Right lung (tissue), 5 donors: Measurements from ENCODE around the gene SHISA9. TPM values are rescaled to one million over a fixed set of nuclear protein-coding genes. Genes with fewer than 3 reads are reported as not detected.
"Not testable (repeated sequence)": the region's sequence is repeated elsewhere in the genome, so short reads cannot be mapped to it uniquely, and the experiment has no call there.

Experiments used
- DNase-seq, 2 donors: peaks; one replicate each; pipeline ENCODE4 v3.0.0-alpha.2; 2013
- polyA plus RNA-seq, 5 donors: library from polyadenylated mRNA; unstranded; fragments of 120-200 nt; gene quantifications; one replicate each; pipeline versions ENCODE4 v1.2.1 to v1.2.3, GENCODE V29; 2013; ENCODE audit warnings: inconsistent platforms in 1 of 5, low replicate concordance in 1 of 5; ENCODE audit not compliant: insufficient read length in 5 of 5, insufficient read depth in 1 of 5

The SHISA9 gene
- polyA plus RNA-seq, 5 donors: 0.04 to 0.09 (median 0.08) TPM

DNA sequence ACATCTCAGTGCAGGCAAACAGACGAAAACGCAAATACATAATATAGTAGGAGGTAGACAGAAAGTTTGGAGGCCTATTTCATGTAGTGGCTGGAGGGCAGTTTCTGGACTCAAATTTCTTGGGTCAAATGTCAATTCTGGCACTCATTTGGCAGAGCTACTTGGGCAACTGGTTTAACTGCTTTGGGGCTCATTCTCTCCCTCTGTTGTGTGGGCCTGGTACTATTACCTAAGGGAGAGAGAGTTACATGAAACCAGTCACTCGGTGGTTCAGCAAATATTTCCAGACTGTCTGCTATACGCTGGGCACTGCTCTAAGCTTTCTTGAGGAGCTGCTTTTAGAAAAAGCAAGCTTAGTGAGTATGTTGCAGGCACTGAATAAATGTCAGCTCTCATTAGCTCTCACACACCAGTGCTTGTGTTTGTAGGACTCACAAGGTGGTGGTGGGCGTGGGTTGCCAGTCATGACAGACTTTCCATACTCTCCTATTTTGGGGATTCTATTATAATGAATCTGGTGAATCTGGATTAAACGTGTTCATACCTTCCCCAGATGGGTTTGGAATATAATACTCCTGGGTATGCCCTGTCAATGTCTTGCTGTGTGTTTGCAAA is 1.8 kb upstream of the SHISA9 start:
- no peak for DNase-seq

DNA sequence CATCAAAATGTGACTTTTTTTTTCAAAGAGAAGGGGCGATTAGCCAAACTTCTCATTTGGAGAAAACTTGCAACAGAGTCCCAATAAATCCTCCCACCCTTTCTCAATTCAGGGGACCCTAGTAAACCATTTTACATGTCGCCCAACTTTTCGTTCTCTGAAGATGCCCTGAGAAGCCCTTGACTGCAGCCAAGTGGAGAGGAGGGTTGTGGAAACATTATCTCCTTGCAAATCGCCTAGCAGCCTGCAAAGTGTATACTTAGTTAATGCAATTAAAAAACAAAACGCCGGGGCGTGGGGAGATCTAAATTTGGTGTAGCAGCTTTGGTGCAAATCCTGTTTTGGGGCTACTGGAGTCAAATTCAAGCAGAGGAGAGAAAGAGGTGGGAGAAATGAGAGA is 1.2 kb upstream of the SHISA9 start:
- DNase-seq: no peak

DNA sequence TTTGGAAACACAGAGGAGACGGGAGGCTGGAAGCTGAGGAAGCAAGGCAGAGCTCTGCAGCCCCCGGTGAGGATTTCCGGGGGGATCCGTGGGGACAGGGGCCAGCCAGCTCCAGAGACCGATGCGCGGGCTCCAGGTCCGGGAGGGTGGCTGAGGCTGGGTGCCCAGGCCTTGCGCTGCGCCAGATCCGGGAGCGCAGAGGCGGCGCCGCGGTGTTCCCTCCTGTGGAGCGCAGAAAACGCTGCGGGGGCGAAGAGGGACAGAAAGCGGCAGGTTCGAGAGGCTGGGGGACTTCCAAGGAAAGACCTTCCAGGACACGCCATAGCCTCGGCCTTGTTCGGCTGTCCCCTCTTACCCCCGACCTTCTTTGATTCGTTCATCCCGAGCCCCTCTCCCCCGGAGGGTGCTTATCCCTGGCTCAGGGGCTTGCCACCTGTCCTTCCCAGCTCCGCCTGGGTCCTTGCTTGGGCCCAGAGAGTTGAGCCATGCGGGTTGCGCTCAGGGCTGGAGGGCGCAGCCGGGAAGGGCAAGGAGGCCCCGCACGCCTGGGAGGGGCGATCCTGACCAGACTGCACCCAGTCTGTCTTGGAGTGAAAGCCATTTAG is 697 bp upstream of the SHISA9 start:
- no peak for DNase-seq

DNA sequence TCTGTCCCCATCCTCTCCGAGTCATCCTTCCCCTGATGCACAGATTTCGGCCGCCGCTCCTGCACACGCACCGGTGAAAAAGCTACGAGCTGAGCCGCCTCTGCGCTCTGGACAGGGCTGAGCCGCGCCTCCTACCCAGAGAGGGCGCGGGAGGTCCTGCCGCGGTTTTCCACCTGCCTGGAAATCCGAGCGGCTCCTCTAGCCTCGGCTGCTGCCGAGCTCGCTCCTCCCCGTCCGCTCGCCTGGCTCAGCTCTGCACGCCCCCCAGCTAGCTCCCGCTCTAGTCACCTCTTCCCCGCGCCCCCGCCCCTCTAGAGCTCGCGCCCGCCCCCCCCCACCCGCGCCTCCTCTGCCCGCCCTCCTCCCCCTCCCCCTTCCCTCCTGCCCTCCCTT is 198 bp upstream of the SHISA9 start:
- no peak for DNase-seq

DNA sequence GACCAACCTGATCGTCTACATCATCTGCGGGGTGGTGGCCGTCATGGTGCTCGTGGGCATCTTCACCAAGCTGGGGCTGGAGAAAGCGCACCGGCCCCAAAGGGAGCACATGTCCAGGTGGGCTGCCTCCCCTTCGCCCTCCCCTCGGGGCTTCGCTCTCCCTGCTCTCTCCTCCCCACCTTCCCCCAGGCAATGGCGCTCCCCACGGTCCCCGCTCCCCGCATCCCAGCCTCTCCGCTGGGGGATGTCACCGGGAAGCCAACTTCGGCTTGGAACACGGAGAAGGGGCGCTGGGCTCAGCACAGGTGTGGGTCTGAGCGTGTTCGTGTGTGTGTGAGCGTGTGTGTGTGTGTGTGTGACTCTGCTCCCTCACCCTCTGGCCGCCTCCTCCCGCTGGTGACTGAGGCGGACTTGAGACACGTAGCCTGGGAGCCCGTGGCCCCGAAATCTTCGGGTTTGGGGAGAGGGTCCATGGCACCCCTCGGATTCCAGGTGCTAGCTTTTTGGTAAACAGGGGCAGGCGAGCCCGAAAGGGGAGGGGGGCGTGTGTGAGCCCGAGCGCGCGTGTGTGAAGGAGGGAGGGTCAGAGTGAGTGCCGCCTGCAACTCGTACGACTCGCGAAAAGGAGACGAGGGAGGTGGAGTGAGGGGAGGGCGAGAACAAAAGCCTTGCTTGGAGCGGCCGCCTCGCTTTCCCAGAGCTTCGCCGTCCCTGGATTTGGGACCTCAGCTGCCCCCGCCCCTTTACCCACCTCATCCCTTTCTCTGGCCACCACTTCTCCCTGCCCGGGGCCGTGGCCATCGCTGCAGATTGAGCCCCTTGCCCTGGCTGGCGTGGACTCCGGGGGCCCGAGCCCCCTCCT is 1.3 kb downstream of the SHISA9 start:
- DNase-seq: no peak

DNA sequence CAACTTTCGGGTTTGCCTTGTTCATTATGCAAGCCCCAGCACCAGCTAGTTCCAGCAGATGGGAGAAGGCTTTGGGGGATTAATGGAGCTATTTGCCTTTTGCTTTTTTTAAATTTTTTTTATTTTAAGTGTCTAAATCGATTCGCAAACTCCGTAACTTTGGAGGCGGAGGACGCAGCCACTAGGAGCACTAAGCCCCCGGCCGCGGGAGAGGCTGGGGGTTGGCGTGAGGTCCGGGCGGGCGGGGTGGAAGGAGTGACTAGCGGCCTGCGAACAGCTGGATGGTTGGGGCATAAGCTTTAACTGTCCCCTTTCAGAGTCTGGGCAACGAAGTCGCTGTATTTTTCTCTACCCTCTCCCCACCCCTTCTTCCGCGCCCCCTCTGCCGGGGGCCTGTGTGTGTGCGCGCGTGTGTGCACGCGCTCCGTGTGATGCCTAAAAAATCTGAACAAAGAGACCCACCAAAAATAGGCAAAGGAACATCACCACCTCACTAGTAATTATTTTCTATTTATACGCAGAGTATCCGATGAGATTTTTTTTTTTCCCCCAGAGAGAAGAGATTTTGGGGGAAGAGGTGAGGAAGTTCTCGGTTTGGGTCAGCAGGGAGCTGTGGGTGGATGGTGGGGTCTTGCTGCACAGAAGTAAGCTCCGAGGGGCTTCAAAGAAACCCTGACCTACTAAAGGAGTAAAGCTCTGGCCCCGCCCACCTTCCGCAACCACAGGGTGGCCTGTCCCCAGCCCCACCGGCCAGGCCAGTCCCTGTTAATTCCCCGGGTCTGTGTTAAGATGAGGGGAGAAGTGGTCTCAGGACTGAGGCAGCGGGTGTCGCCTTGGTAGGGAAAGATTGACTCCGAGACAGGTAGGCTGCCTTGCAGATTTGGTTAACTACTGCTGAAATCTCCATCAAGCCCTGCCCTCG is 2.3 kb downstream of the SHISA9 start:
- DNase-seq: no peak

DNA sequence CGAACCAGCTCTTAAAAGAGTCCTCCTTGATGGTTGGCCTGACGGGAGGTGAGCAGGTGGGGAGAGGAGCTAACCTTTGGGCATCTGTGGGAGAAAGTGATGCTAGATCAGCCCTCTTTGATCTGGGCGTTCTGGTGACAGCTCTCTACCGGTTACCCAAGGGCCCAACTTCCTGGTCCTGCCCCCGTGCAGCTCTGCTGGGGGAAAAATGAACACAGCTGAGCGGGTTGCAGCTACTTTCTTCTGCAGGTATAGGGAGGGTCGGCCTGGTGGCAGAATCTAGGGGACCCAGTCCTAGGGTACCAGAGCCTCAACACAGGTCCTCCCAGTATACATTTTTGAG is 2.9 kb downstream of the SHISA9 start:
- DNase-seq: no peak

DNA sequence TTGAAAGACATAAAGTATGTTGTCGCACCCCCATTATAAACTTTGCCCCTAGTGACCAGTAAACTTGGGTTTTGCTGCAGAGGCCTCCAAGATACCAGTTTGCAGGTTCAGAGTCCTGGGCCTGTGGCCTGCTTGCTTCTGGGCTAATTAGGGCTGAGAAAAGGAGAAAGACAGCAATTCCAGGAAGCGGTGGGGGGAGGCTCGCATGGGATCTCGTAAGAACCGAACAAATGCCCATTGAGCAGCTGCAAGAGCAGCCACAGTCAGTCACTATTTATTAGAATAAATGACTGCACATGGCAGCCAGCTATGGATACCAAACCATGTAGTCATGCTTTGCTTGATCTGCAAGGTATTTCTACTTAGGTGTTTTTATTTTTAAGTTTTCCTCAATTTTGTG is 4.9 kb downstream of the SHISA9 start:
- no peak for DNase-seq

DNA sequence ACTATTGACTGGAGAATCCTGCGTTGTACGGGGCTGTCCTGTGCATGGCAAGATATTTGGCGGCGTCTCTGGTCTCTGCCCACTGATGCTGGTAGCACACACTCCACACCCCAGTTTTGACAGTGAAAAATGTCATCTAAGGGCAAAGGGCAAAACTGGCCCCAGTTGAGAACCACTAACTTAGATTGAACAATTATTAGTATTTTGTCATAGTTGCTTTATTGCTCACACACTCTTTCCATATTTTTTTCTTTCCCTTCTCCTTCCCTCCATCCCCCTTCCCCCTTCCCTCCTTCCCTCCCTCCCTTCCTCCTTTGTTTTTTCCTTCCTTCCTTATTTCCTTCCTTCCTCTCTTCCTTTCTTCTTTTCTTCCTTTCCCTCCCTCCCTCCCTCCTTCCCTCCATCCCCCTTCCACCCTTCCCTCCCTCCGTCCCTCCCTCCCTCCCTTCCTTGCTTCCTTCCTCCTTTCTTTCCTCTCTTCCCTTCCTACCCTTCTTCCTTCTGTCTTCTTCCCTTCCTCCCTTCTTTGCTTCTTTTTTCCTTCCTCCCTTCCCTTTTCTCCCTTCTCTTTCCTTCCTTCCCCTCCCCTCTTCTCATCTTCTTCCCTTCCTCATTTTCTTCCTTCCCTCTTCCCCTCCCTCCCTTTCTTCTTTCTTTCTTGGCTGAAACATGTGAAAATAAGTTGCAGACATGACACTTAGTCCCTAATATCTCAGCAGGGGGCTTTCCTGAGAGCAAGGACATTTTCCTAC is 5.5 kb downstream of the SHISA9 start:
- no peak for DNase-seq

DNA sequence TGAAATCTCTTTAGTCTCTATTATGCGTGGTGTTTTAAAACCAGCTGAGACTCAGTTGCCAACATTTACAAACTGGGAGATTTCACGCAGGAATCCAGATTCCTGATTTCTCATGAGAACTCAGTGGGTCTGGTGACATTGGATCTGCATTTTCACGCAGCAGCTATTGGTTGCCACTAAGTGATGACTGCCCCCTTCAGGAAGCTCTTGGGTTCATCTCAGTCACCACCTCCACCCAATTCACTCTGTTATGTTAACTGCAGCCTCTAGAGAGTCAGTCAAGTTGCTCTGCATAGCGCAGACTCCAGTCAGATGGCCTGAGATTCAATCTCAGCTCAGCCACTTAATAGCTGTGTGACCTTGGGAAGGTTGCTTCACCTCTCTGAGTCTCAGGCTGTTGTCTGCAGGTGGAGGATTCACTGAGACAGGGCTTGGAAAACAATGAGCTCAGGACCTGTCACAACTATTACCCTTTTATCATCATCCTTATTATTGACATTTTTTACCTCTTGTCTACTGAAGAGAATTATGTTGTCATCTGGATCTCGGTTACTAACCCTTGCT is 6.4 kb downstream of the SHISA9 start:
- DNase-seq: no peak

DNA sequence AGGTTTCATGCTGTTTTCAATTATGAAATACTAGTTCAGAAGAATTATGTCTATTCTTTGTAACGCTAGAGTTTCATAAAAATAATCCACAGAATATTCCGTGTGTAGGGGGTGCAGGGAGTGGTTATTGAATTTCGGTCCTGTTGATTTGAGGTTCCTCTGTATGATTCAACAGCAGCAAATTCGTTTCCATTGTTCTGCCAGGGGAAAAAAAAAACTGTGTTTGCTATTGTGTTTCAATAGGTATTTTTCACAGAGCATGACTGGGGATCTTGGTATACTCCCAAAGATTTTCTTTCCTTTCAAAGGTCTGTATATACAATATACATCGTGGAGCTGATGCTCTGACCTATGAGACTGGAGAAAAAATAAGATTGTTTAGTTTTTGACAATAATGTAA is 15.8 kb downstream of the SHISA9 start:
- DNase-seq: no peak

DNA sequence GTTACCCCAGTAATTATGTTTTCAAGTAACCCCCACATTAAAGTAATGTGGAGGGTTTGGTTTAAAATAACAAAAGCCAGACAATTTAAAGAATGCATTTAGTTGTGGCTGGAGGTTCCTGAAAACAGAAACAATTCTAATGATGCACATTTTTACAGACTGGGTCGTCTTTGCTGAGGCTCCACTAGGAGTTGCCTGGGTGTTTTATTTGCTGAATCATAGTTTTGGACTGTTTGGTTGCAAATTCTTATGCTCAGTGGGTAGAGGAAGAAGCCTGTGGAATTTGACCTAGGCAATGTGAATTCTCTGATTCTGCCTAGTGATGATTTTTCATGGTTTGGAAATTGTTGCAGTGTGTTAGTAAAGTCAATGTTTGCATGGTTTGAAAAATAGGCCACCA is 16.3 kb downstream of the SHISA9 start:
- DNase-seq: no peak

DNA sequence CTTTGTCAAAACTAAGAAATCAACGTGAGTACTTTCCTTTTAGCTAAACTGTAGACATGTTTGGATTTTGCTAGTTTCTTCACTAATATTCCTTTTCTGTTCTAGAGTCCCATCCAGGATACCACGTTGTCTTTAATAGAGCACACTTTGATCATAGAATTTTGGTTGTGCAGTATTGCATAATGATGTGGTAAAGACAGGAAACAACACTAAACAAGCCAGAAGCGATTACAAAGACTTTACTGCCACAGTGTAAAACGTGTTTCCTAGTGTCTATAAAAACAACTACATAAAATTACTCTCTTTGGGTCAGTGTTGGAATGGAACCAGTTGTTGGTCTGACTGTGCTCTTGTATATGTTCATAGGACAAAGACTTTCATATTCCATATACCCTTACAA is 19.3 kb downstream of the SHISA9 start:
- DNase-seq: no peak

DNA sequence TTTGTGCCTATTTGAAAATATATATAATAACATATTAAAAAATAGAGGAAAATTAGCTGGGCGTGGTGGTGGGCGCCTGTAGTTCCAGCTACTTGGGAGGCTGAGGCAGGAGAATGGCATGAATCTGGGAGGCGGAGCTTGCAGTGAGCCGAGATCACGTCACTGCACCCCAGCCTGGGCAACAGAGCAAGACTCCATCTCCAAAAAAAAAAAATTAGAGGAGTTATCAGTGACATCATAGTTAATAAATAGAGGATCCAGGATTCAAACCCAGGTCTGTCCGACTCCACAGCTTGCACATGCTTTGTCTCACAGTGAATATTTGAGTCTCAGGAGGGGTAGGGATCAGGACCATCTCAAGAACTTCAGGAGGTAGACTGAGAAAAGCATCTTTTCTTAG is 22.2 kb downstream of the SHISA9 start:
- not testable (repeated sequence) for DNase-seq

DNA sequence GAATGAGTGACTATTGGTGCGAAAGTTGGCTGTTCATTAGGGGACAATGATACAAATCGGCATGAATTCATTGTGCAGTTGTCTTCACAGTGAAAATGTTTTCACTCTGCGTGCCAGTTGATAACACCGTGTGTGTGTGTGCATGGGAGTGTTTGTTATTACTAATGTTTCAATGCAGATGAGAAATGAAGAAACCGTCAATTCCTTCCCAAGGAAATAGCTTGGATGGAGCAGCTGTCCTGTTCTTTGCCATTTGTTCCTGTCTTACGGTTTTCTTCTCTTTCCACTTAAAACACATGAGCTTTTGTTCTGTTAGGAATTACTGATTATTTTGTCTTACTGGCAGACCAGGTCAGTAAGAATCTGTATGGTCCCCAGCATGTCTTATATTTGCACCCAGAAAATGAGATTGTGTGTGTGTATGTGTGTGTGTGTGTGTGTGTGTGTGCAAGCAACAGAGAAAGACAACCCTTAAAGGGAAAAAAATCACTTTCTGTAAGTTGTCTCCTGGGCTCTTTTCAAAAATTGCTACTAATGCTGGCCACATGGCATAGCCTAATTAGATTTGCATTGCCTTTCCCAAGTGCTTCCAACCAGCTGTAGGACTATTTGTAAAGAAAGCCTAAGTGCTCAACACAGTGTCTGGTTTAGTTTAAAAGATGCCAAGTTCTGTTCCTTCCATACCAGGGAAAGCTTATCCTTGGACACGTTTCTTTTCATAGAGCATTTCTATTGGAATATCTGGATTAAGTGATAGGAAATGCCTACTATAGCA is 23.8 kb downstream of the SHISA9 start:
- DNase-seq: no peak

DNA sequence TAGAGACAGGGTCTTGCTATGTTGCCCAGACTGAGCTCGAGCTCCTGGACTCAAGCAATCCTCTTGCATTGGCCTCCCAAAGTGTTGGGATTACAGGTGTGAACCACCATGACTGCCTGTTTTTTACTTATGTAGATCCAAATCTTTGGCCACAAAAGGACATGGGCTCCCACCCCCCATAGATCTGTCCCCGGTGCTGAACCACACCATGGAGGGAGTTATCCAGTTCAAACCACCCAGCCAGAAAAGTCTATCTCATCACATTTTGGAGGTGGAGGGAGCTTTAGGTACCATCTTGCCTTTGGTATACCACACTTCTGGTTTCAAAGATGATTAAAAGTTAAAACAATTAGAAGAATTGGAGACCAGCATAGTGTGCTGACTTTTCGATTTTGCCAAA is 26.2 kb downstream of the SHISA9 start:
- DNase-seq: no peak

DNA sequence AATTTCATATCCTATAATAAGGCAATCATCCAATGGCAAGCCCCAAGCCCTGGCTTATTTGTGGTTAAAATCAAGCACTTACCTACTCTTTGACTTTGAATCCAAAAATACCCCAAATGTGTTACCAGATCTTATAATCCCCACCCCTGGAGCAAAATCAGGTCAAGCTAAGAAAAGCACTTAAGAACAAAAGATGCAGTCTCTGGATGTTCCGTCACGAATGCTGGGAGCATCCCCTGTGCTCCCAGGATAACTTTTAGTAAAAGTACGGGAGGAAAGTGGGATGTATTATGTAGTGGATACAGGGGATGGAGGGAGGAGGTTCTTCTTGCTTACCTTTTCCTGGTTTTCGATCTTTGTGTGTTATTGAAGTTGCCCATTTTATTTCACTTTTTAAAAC is 29.5 kb downstream of the SHISA9 start:
- no peak for DNase-seq

DNA sequence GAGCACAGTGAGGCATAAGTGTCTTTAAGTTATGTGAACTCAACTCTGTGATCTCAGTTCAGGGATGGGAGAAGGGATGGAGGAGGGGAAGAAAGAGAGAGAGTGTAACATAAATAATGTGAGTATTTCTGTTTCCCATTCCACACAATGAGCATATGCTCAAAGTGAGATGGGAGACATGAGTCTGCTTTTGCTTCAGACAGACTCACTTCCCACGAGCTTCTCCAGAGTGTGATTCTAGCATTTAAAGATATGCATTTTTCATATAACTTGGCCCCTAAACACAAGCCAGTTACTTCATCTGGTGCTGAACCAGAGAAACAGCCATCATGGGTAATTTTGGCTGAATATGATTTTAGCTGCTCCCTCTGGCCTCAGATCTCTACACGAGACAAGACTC is 35.0 kb downstream of the SHISA9 start:
- DNase-seq: no peak

DNA sequence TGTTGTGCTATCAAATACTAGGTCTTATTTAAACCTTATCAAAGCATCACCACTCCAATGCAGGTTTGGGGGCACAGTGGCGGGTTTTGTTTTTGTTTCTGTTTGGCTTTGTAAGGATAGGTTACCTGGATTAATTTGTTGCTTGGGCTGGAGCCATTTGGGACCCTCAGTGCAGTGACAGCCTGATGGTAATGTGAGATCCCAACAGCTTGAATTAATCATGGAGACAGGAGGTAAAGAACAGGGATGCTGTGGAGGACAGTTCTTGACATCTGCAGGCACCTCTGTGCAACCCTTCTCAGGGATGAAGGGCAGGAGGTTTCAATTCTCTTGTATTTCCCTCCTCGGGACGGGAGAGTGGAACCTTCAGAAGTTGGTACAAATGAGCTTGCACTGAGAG is 40.5 kb downstream of the SHISA9 start:
- no peak for DNase-seq

DNA sequence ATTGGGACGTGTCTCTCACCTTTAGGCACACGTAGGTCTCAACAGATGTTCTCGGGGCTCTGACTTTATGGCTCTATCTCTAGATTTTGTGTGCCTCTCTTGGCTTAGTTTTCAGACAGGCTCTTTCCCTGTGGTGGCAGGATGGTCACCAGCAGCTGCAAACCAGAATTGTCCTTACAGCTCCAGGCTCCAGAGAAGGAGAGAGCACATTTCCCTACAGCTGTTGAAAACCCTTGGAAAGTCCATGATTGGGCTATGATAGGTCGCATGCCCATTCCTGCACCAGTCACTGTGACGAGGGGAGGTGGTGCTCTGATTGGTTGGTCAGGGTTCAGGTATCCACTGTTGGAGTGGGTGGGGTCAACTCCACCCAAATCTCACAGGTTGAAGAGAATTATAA is 41.5 kb downstream of the SHISA9 start:
- DNase-seq: no peak
